Urinary bladder (tissue), 4 donors: ENCODE results near the gene KCNK13. TPM values are rescaled to one million over a fixed set of nuclear protein-coding genes. Genes with fewer than 3 reads are reported as not detected.
"Not testable (repeated sequence)": the region's sequence is repeated elsewhere in the genome, so short reads cannot be mapped to it uniquely, and the experiment has no call there.

Experiments
- DNase-seq: peaks from one replicate; pipeline ENCODE4 v3.0.0-alpha.2; 2015; ENCODE audit errors: extremely low spot score
- H3K27ac ChIP-seq: one replicate; pipeline ENCODE4 v1.5.1; 2013; ENCODE audit warnings: low read depth, mild to moderate bottlenecking, moderate library complexity
- H3K36me3 ChIP-seq: one replicate; pipeline ENCODE4 v1.6.1; 2013; ENCODE audit warnings: mild to moderate bottlenecking, moderate library complexity; ENCODE audit not compliant: insufficient read depth
- H3K4me1 ChIP-seq: one replicate; pipeline ENCODE4 v1.6.1; 2013; ENCODE audit warnings: mild to moderate bottlenecking, moderate library complexity; ENCODE audit not compliant: insufficient read depth
- H3K4me3 ChIP-seq: one replicate; pipeline ENCODE4 v1.5.1; 2013; ENCODE audit warnings: low read depth, low read length
- WGBS: extraction: QIAGEN DNeasy Blood & Tissue Kit; methylation state at CpG from one replicate; pipeline ENCODE4 v1.1.7; 2013; 5-methylcytosine and 5-hydroxymethylcytosine counted together
- polyA plus RNA-seq: library from polyadenylated mRNA; stranded (reverse); fragments of 200-250 nt; gene quantifications from one replicate; pipeline ENCODE4 v1.2.3, GENCODE V29; 2013
- total RNA-seq: library from RNA; depleted of rRNA; stranded (reverse); fragments of >200 nt; gene quantifications from one replicate; pipeline ENCODE4 v1.2.3, GENCODE V29; 2014
- donor health status: healthy with polysubstance abuse.
- donor health status: healthy.

Gene KCNK13
- 0.32 TPM for total RNA-seq
- 0.19 TPM for polyA plus RNA-seq

DNA sequence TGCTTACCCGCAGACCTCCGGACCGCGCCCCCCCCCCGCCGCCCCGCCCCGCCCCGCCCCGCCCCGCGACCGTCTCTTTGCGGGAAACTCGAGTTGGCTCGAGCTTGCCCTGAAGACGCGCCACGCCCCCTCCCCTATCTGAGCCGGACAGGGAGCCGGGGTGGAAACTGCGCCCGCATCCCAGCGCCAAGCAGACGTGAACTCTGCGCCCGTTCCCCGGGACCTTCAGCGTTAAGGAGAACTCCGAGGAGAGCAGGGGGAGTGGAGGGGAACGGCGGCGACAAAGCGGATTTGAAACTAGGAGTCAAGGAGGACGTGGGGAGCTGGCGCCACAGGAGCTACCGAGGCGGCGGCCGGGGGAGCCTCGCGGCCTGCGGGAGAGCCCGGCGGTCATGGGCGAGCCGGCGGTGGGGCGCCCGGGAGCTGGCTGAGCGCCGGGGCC lies at the start of gene KCNK13:
KCNK13 (plus strand) TSS at position 310 of the 442 bp plus-strand sequence. CDS start 212 bp downstream, outside the sequence.
- under 1% methylated on average over 52 of the region's 52 CpGs for WGBS
- no peak for DNase-seq
- H3K4me3 ChIP-seq, result peak within 1 kb of the TSS; percentile 48
- H3K4me1 ChIP-seq, result no peaks in the 10 kb centered on the region
- no peaks in the 10 kb centered on the region for H3K36me3 ChIP-seq
- H3K27ac ChIP-seq, result no peak within 1 kb of the TSS

DNA sequence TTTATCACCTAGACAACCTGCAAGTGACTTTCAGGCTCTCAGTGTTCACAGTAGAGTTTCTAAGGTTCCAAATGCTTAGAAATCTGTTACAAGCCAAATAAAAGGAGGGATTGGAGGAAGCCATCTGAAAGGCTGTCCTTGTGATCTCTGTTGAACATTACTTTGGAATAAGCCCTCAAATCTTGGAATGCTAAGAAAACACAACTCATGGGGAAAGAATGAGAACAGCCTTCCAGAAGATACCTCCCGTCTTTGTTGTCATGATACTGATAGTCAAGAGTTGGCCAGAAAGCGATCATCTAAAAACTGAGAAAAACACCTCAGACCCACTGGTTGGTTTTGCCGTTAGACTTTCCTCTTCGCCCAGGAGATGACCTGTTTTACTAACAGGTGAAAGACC lies 44.4 kb upstream of the KCNK13 start:
- WGBS, result 89% methylated on average over 4 of the region's 4 CpGs
- no peak for DNase-seq
- no peak overlapping the region for H3K4me3 ChIP-seq
- no peak overlapping the region for H3K27ac ChIP-seq
- no peaks in the 10 kb centered on the region for H3K36me3 ChIP-seq
- H3K4me1 ChIP-seq, result no peaks in the 10 kb centered on the region

DNA sequence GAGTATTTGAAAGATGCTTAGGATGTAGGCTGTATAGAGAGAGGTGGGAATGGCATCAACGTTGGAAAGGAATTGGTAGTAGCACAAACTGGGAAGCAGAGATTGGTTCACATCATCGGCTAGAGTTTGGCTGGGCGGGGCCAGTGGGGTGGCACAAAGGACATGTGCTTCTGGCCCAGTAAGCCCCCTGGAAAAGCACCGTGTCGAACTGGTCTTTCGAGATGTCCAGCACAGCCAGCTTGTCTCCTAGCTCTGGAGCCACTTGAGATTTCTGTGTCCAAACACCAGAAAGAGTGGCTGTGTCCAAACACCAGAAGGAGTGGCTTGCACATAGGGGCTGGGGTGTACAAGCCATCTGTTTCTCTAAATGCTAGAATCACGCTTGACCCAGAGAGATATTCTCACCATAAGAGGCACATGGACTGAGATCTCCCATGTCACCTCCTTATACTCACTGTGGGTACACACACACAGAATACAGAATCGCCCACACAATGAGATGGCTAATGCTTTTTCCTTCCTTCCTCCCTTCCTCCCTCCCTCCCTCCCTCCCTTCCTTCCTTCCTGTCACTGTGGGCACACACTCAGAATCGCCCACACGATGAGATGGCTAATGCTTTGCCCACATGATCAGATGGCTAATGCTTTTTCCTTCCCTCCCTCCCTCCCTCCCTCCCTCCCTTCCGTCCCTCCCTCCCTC lies 41.8 kb upstream of the KCNK13 start:
- no peak for DNase-seq
- no peaks in the 10 kb centered on the region for H3K4me1 ChIP-seq
- H3K4me3 ChIP-seq, result no peak overlapping the region
- no peaks in the 10 kb centered on the region for H3K36me3 ChIP-seq
- no peak overlapping the region for H3K27ac ChIP-seq
- WGBS, result 85% methylated on average over 11 of the region's 11 CpGs

DNA sequence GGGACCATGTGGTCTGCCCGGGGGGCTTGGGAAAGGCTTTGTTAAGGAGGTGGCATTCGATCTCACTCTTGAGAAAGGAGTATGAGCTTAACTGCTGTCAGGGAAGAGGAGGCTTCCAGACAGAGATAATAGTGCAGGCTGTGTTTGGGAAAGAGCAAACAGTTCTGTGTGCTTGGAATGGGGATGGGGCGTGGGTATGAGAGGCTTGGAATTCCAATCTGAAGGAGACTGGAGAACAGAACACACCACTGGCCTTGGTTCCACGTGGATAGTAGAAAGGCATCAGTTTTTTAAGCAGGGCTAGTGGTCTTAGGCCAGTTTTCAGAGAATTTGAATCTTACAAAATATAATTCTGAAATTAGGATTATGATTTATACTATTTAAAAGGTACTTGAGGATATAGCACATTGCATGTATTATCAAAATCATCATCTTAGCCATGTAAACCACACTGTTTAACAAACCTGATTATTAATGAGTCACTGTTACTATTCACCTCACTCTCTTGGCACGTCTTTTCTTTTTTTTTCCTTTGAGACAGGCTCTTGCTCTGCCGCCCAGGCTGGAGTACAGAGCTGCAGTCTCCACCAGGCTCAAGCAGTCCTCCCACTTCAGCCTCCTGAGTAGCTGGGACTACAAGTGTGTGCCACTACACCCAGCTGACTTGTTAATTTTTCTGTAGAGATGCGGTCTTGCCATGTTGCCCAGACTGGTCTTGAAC lies 38.5 kb upstream of the KCNK13 start:
- H3K4me3 ChIP-seq, result no peak overlapping the region
- no peaks in the 10 kb centered on the region for H3K36me3 ChIP-seq
- no peak overlapping the region for H3K27ac ChIP-seq
- WGBS, result 87% methylated on average over 7 of the region's 7 CpGs
- DNase-seq, result no peak
- no peaks in the 10 kb centered on the region for H3K4me1 ChIP-seq

DNA sequence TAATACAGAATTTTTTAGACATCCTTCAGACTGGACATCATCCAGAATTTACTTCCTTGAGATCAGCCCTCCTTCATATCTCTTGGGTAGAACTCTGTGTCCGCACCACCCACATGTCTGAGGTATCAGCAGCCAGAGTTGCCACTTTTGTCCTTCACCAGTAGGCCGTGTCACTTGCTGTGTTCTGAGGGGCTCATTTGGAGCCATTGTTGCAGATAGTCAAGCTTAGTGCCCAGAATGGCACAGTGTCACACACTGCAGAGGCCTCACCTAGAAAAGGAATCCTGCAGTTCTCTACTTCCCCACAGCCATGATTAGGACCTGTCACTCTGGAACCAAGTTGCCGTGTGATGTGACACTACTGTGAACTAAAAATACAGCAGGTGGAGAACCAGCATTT lies 36.9 kb upstream of the KCNK13 start:
- no peaks in the 10 kb centered on the region for H3K4me1 ChIP-seq
- no peak overlapping the region for H3K4me3 ChIP-seq
- H3K36me3 ChIP-seq, result no peaks in the 10 kb centered on the region
- DNase-seq, result no peak
- 96% methylated on average over 3 of the region's 3 CpGs for WGBS
- no peak overlapping the region for H3K27ac ChIP-seq

DNA sequence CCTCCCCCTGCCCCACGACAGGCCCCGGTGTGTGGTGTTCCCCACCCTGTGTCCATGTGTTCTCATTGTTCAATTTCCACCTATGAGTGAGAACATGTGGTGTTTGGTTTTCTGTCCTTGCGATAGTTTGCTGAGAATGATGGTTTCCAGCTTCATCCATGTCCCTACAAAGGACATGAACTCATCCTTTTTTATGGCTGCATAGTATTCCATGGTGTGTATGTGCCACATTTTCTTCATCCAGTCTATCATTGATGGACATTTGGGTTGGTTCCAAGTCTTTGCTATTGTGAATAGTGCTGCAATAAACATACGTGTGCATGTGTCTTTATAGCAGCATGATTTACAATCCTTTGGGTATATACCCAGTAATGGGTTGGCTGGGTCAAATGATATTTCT lies 35.2 kb upstream of the KCNK13 start:
- H3K4me1 ChIP-seq, H3K36me3 ChIP-seq, DNase-seq, H3K27ac ChIP-seq, H3K4me3 ChIP-seq: not testable (repeated sequence)
- 97% methylated on average over 4 of the region's 4 CpGs for WGBS

DNA sequence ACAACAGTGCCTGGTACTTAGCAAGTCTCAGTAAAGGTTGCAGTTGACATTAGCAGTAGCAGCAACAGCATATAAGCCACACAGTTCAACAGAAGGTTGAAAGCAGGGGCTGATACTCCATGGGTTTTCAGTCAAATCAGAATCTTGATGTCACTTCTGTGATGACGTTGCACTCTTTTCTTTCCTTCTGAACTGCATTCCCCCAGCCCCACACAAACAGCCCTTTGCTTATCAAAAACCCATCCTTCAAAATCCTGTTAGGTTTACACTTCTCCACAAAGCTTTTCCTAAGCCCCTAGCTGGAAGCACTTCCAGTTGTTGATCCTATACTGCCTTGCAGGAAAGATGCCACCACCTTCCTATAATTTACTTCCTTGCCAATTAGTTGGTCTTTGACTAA lies 34.0 kb upstream of the KCNK13 start:
- H3K36me3 ChIP-seq, result no peaks in the 10 kb centered on the region
- WGBS, result 64% methylated on average over 1 of the region's 1 CpG
- no peak overlapping the region for H3K27ac ChIP-seq
- no peaks in the 10 kb centered on the region for H3K4me1 ChIP-seq
- DNase-seq, result no peak
- no peak overlapping the region for H3K4me3 ChIP-seq

DNA sequence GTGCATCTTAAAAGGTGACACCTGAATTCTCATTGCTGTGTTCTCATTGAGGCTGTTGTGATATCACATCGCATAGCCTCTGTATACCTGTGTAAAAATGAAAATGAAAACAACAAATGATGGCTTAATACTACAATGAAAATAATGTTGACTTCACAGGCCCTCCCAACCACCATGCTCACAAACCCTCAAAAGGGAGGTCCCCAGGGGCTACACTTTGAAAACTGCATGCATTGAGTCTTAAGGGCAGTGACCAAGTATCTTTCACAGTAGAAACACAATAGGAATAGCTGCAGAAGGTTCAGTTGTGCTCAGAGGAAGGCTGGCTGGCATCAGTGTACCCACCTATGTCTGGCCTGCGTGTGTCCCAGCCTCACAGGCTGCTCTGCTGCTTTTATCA lies 27.6 kb upstream of the KCNK13 start:
- Histone ChIP-seq H3K36me3 (peaks cover 3% of the 10 kb centered on the region), H3K4me3 (no peak overlapping the region), H3K27ac (no peak overlapping the region), H3K4me1 (no peaks in the 10 kb centered on the region)
- WGBS, result 94% methylated on average over 2 of the region's 2 CpGs
- DNase-seq, result no peak

DNA sequence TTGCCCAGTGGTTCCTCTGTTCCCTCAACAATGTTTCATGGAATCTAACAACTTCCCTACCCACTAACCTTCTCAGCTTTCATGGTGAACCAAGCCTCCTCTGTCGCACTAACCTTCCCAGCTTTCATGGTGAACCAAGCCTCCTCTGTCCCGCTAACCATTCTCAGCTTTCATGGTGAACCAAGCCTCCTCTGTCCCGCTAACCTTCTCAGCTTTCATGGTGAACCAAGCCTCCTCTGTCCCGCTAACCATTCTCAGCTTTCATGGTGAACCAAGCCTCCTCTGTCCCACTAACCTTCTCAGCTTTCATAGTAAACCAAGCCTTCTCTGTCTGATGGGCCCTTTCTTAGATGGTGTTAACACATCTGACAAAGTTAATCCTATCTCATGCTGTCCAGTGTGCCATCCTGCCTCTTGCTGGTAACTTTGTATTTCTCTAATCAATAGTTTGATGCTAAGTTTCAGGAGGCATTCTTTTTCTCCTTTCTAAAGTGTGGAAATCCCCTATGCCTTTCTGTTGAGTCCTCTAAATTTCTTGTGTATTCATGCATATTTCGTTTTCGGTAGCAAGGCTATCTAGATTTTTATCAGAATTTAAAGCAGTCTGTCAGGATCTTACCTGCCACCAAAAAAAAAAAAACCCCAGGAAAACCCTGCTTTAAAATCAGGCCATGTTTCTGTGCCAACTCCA lies 26.8 kb upstream of the KCNK13 start:
- 95% methylated on average over 6 of the region's 6 CpGs for WGBS
- H3K4me1 ChIP-seq, result no peaks in the 10 kb centered on the region
- H3K36me3 ChIP-seq, result peaks cover 3% of the 10 kb centered on the region
- H3K4me3 ChIP-seq, result no peak overlapping the region
- DNase-seq, result no peak
- no peak overlapping the region for H3K27ac ChIP-seq

DNA sequence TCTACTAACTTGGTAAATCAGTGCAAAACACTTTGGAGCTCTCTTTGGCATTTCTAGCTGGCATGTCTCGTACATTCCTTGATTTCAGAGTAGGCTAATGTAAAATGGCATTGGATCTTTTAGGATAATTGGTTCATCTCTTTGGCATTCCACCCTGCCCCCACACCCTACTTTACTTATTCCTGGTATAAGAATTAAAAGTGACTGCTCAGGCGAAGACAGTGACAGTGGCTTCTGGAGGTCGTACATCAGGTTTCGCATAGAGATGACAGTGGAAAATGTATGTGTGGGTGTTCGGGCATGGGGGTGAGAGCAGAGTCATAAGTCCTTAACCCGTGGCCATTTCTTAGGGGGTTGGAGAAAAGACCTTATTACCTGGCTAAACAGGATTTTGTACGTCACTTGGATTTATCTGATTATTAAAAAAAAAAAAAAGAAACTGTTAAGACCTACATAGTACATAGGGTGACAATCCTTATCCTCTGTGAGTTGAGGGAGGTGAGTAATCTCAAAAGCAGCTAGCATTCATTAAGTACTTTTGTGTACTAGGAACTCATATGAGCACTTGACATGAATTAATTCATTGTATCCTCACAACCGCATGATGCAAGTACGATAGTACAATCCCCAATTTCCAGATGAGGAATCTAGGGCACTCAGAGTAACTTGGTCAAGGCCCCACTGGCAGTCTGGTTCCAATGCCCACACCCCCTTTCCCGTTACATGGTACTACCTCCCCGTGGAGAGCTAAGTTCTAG lies 22.4 kb upstream of the KCNK13 start:
- WGBS, result 96% methylated on average over 11 of the region's 11 CpGs
- peaks cover 1% of the 10 kb centered on the region for H3K36me3 ChIP-seq

DNA sequence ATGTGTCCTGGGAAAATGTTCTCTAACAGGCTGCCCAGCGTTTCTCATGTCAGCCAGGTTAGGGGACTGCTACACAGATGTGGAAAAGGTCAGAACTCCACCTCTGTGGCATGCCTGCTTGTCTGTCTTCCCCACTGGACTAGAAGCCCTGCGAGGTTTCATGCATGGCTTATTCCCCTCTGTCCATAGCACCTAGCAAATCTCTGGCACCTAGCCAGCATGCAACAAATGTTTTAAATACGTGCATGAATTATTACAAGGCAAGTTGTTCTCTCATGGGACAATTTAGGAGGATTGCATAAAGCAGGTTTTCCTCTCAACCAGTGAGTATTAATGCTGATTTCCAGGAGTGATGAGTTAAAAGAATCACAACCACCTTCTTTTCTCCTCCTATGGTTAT lies 21.4 kb upstream of the KCNK13 start:
- H3K36me3 ChIP-seq, result peaks cover 1% of the 10 kb centered on the region
- H3K4me3 ChIP-seq, result no peak overlapping the region
- no peaks in the 10 kb centered on the region for H3K4me1 ChIP-seq
- no peak overlapping the region for H3K27ac ChIP-seq
- 73% methylated on average over 3 of the region's 3 CpGs for WGBS
- DNase-seq, result no peak

More for the DNA sequence above, 22.4 kb upstream of the KCNK13 start:
- H3K27ac ChIP-seq, result no peak overlapping the region
- H3K4me1 ChIP-seq, result no peaks in the 10 kb centered on the region
- DNase-seq, result no peak
- no peak overlapping the region for H3K4me3 ChIP-seq

DNA sequence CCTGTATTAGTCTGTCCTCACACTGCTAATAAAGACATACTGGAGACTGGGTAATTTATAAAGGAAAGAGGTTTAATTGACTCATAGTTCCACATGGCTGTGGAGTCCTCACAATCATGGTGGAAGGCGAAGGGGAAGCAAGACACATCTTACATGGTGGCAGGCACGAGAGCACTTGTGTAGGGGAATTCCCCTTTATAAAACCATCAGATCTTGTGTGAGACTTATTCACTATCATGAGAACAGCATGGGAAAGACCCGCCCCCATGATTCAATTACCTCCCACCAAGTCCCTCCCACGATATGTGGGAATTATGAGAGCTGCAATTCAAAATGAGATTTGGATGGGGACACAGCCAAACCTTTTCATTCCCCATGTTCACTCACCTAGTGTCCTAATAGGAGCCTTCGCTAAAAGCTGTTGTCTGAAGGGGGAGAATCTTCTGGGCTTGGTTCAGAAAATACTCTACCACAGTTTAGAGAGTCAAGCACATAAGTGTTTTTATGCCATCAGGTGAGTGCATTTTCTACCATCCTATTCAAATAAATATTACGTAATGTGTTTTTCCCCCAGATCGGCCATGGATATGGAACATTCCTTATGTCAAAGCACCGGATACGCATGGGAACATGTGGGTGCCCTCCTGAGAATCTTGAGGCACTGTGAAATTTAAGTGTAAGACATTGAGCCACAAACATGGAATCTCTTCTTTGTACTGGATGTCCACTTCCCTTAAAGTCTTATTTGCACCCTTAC lies 19.1 kb upstream of the KCNK13 start:
- H3K36me3 ChIP-seq, result peaks cover 1% of the 10 kb centered on the region
- no peak overlapping the region for H3K4me3 ChIP-seq
- DNase-seq, result no peak
- WGBS, result 94% methylated on average over 9 of the region's 9 CpGs
- H3K27ac ChIP-seq, result no peak overlapping the region
- no peaks in the 10 kb centered on the region for H3K4me1 ChIP-seq

DNA sequence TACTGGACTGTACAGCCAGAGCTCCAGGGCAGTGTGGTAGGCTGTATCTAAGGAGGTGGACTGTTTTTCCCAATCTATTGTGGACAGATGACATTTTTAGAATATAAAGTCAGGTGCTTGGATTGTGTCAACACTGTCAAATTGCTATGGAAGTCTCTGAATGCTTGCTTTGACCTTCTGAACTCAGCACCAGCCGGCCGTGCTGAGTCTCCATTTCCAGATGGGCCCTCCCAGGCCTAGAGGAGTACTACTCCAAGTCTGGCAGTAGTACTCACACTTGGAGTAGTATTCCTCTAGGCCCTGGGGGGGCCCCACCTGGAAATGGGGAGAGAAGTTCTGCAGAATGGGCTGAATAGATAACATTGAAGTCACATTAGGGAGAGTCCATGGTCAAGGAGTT lies 16.2 kb upstream of the KCNK13 start:
- H3K27ac ChIP-seq, result no peak overlapping the region
- H3K36me3 ChIP-seq, result no peaks in the 10 kb centered on the region
- no peaks in the 10 kb centered on the region for H3K4me1 ChIP-seq
- no peak overlapping the region for H3K4me3 ChIP-seq
- DNase-seq, result no peak
- WGBS, result 70% methylated on average over 2 of the region's 2 CpGs
